A549 treated with CpdA at 1 μM for 4 hours (cell line): ENCODE data around the gene CHSY3. TPM values are rescaled to one million over a fixed set of nuclear protein-coding genes. Genes with fewer than 3 reads are reported as not detected.

Experiments
- total RNA-seq: library from RNA; stranded (reverse); fragments of 200-300 nt; extraction: Qiagen RNA extraction; gene quantifications from 5 replicates; pipeline ENCODE4 v1.2.3, GENCODE V29; 2022; ENCODE audit warnings: low read depth

The CHSY3 gene
- total RNA-seq: 0.06 to 0.14 TPM (median 0.09 TPM) in 5 replicates

DNA sequence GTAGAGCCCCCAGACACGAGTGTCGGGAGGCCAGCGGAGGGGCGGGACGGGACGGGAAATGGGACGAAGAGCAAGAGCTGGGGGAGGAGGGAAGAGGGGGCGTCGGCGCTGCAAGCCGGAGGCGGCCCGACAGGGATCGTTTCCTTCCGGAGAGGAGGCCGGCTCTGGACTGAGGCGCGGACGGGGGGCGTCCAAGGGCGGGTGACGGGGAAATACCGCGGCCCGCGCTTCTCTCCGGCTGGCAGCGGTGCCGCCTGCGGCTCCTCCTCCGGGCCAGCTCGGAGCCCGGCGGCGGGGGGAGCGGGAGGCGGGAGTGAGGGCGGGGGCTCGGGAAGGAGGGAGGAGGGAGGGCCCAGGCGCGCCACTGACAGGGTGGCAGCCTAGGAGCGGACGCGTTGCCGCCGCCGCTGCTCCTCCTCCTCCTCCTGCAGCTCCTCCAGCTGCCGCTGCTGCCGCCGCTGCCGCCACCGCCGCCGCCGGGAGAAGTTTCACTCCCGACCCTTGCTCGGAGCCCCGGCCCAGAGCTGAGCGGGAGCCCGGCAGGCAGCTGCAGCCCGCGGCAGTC lies at the start of gene CHSY3:
Gene CHSY3, plus strand, starts transcription at position 364 of the 565 bp plus-strand sequence.

Other genes starting within 250 kb of the CHSY3 start
- not detected in 5 replicates for gene MINAR2, start 156.4 kb upstream of the CHSY3 start, total RNA-seq